OCI-LY1 (cell line): ENCODE results near the gene GSG1L.

Experiments used
- H2AFZ ChIP-seq: fragments of 200-600 bp; sonication (generic), shearing (Covaris generic); 2 replicates; pipeline ENCODE4 v1.6.0; 2014; ENCODE audit warnings: antibody characterized with exemption, mild to moderate bottlenecking, low read length
- H3F3A ChIP-seq: fragments of 200-600 bp; sonication (generic), shearing (Covaris generic); 2 replicates; pipeline ENCODE4 v1.6.0; 2014; ENCODE audit warnings: mild to moderate bottlenecking, antibody characterized with exemption, low read length, moderate library complexity; ENCODE audit not compliant: insufficient read depth
- H3K27ac ChIP-seq: fragments of 200-600 bp; sonication (generic); 2 replicates; pipeline ENCODE4 v1.5.1; 2014; ENCODE audit warnings: low read length, mixed run types, mild to moderate bottlenecking, low read depth; ENCODE audit not compliant: poor library complexity, severe bottlenecking
- H3K27me3 ChIP-seq: fragments of 200-600 bp; sonication (generic); 2 replicates; pipeline ENCODE4 v1.6.0; 2014; ENCODE audit warnings: antibody characterized with exemption, mild to moderate bottlenecking, low read length, moderate library complexity; ENCODE audit not compliant: insufficient read depth
- H3K36me3 ChIP-seq: fragments of 200-600 bp; sonication (generic); 2 replicates; pipeline ENCODE4 v1.6.1; 2014; ENCODE audit warnings: mild to moderate bottlenecking, antibody characterized with exemption, low read length, moderate library complexity, mixed read lengths; ENCODE audit not compliant: insufficient read depth
- H3K4me1 ChIP-seq: fragments of 200-600 bp; sonication (generic); 2 replicates; pipeline ENCODE4 v1.5.1; 2014; ENCODE audit warnings: mild to moderate bottlenecking, low read length, moderate library complexity; ENCODE audit not compliant: insufficient read depth, severe bottlenecking
- H3K4me2 ChIP-seq: fragments of 200-600 bp; sonication (generic), shearing (Covaris generic); 2 replicates; pipeline ENCODE4 v1.6.1; 2014; ENCODE audit warnings: low read length
- H3K4me3 ChIP-seq: fragments of 200-600 bp; sonication (generic); 2 replicates; pipeline ENCODE4 v1.5.1; 2014; ENCODE audit warnings: low read length, low read depth, mild to moderate bottlenecking, mixed read lengths; ENCODE audit not compliant: poor library complexity, severe bottlenecking
- H3K79me2 ChIP-seq: fragments of 200-600 bp; shearing (Covaris generic); 2 replicates; pipeline ENCODE4 v1.6.1; 2016; ENCODE audit warnings: mixed run types, low read length, mixed read lengths; ENCODE audit not compliant: insufficient read depth
- H3K9ac ChIP-seq: fragments of 200-600 bp; sonication (generic), shearing (Covaris generic); 2 replicates; pipeline ENCODE4 v1.6.1; 2014; ENCODE audit warnings: mild to moderate bottlenecking, low read length, mixed read lengths
- H3K9me2 ChIP-seq: fragments of 200-600 bp; sonication (generic), shearing (Covaris generic); 2 replicates; pipeline ENCODE4 v1.6.1; 2014; ENCODE audit warnings: low read depth, mild to moderate bottlenecking, low read length, mixed read lengths
- H3K9me3 ChIP-seq: fragments of 200-600 bp; shearing (Covaris generic); 2 replicates; pipeline ENCODE4 v1.6.1; 2014; ENCODE audit warnings: low read length, mixed read lengths
- H4K20me1 ChIP-seq: fragments of 200-600 bp; sonication (generic), shearing (Covaris generic); 2 replicates; pipeline ENCODE4 v1.6.0; 2016; ENCODE audit warnings: mild to moderate bottlenecking, low read length; ENCODE audit not compliant: insufficient read depth
- CTCF ChIP-seq: fragments of 200-600 bp; sonication (generic), shearing (Covaris generic); IDR thresholded peaks from 2 replicates; pipeline ENCODE4 v1.5.1; 2017; ENCODE audit warnings: mild to moderate bottlenecking, antibody characterized with exemption, low read length, moderate library complexity, mixed read lengths
- EZH2 ChIP-seq: fragments of 200-600 bp; sonication (generic), shearing (Covaris generic); IDR thresholded peaks from 2 replicates; pipeline ENCODE4 v1.8.0; 2017; ENCODE audit warnings: borderline replicate concordance, mixed run types, mild to moderate bottlenecking, antibody characterized with exemption, low read length, moderate library complexity, mixed read lengths

GSG1L gene

DNA sequence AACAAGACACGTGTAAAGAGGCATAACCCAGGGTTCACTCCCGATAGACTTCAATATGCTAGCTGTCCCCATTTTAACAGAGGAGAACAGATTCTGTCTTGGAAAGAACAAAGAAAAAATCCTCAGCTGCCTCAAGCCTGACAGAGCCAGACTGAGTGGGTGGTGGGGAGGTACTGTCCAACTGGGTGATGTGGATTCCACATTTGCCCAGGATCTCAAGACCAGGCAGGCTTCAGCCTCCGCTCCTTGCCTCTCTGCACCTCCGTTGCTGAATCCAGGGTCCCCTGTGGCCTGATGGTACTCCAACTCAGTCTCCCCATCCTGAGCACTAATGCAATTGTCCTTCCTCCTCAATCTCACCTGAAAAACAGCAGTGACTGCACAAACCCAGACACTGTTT, 163.8 kb downstream of the GSG1L start:
- no peak overlapping the region for H3K27ac ChIP-seq
- TF ChIP-seq CTCF (no peak), EZH2 (no peak)
- no peaks in the 10 kb centered on the region for H3F3A ChIP-seq
- H4K20me1 ChIP-seq = no peaks in the 10 kb centered on the region
- no peaks in the 10 kb centered on the region for H3K9me3 ChIP-seq
- H3K9ac ChIP-seq = no peak overlapping the region
- H3K9me2 ChIP-seq = no peaks in the 10 kb centered on the region
- H2AFZ ChIP-seq = no peak overlapping the region
- H3K36me3 ChIP-seq = no peaks in the 10 kb centered on the region
- no peak overlapping the region for H3K4me3 ChIP-seq
- H3K4me1 ChIP-seq = no peaks in the 10 kb centered on the region
- H3K79me2 ChIP-seq = no peaks in the 10 kb centered on the region
- H3K27me3 ChIP-seq = peaks cover 5% of the 10 kb centered on the region; the same call in 1 of the 2 replicates
- H3K4me2 ChIP-seq = no peak overlapping the region

GRCh38 chr16:27894386-27894785, 169.1 kb downstream of the GSG1L start:
- 0 out of 2 replicates have a peak, but pooled peaks cover 3% of the 10 kb centered on the region for H3K27me3 ChIP-seq
- no peaks in the 10 kb centered on the region for H3K9me3 ChIP-seq
- H3K4me1 ChIP-seq = no peaks in the 10 kb centered on the region
- H4K20me1 ChIP-seq = no peaks in the 10 kb centered on the region
- H3K36me3 ChIP-seq = no peaks in the 10 kb centered on the region
- H3K27ac ChIP-seq = no peak overlapping the region
- H3K79me2 ChIP-seq = no peaks in the 10 kb centered on the region
- no peaks in the 10 kb centered on the region for H3F3A ChIP-seq
- H3K4me3 ChIP-seq = no peak overlapping the region
- no peak for TF ChIP-seq EZH2
- H3K9ac ChIP-seq = no peak overlapping the region
- no peak overlapping the region for H2AFZ ChIP-seq
- no peaks in the 10 kb centered on the region for H3K9me2 ChIP-seq
- no peak overlapping the region for H3K4me2 ChIP-seq

DNA sequence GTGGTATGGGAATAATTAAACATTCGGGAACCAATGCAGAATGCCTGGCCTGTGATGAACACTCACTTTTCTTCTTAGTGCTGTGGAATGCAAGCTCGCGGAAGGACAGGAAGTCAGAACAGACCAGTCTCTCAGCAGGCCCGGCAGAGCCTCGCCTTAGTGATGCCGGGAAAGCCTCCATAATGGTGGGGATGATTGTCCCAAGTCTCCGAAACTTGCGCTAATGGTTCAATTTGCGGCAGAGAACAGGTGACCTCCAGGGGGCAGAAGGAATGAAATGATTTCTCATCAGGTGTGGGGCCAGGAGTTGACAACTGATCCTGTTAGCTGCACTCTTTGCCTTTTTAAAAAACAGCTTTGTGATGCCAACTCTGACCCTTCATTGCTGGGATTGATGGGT, 170.6 kb downstream of the GSG1L start:
- H3F3A ChIP-seq = no peaks in the 10 kb centered on the region
- H3K9me3 ChIP-seq = no peaks in the 10 kb centered on the region
- no peak overlapping the region for H3K4me3 ChIP-seq
- no peaks in the 10 kb centered on the region for H3K36me3 ChIP-seq
- H3K27me3 ChIP-seq = no peaks in the 10 kb centered on the region
- no peak for TF ChIP-seq EZH2
- no peak for TF ChIP-seq CTCF
- no peak overlapping the region for H3K4me2 ChIP-seq
- no peak overlapping the region for H2AFZ ChIP-seq
- no peak overlapping the region for H3K9ac ChIP-seq
- no peaks in the 10 kb centered on the region for H3K4me1 ChIP-seq
- H3K79me2 ChIP-seq = no peaks in the 10 kb centered on the region
- H4K20me1 ChIP-seq = no peaks in the 10 kb centered on the region
- no peaks in the 10 kb centered on the region for H3K9me2 ChIP-seq
- no peak overlapping the region for H3K27ac ChIP-seq

DNA sequence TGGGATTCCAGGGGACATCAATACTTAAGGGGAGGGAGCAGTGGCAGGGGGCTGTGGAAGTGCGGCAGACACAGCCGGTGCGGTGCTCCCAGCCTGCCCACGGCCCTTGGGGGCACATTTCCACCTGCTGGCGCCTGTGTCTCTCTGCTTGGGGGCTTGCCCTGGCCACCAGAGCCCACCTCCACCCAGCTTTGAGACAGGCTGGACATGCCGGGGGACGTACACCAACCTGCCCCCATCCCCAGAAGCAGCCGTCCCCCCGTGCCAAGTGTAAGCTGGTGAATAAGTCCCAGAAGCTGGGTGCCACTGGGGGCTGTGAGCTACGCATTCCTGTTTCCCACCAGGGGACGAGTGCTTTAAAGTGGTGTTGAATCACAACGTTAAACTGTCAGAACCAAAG, 172.6 kb downstream of the GSG1L start:
- Histone ChIP-seq H3K9ac (no peak overlapping the region), H3K4me2 (no peak overlapping the region), H3K36me3 (no peaks in the 10 kb centered on the region), H3K9me3 (no peaks in the 10 kb centered on the region), H3K27ac (no peak overlapping the region), H3K27me3 (no peaks in the 10 kb centered on the region), H3K4me1 (no peaks in the 10 kb centered on the region), H3K9me2 (no peaks in the 10 kb centered on the region), H2AFZ (no peak overlapping the region), H3K79me2 (no peaks in the 10 kb centered on the region), H3F3A (no peaks in the 10 kb centered on the region), H3K4me3 (no peak overlapping the region), H4K20me1 (no peaks in the 10 kb centered on the region)
- TF ChIP-seq CTCF (no peak), EZH2 (no peak)
